Measurements from ENCODE around the gene MAPRE3.

Gene MAPRE3

GRCh38 chr2:26940001-26940400 is 30.4 kb upstream of the MAPRE3 start:
- no peak for DNase-seq (ENCODE audit: low read depth in 2 of 2)
- no peak overlapping the region for H3K4me3 ChIP-seq (replicated peaks in 1 of 2; ENCODE audit: low read depth in 2 of 2, low read length in 2 of 2)
- TF ChIP-seq CTCF (IDR thresholded peaks at IDR 0.05; ENCODE audit: low read depth, low read length), result no peak

DNA sequence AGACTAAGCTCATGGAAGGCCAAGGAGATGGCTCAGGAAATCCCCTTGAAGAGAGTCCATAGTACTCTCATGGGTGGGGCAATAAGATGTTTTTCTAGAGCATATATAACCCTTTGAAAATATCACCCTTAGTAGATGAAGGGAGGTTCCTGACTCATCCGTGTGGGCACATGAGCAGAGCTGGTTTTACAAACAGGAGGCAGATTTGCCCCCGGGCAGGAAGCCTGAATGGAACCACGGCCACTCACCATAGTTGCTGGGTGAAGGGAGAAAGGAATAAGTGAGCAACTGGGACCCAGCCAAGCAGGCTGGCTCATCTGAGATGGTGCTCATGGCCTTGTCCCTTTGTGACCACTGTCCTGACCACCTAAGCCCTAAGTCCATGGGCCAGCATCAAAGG is 29.0 kb upstream of the MAPRE3 start:
- no peak for DNase-seq (ENCODE audit: low read depth in 2 of 2)
- TF ChIP-seq CTCF (IDR thresholded peaks at IDR 0.05; ENCODE audit: low read depth, low read length), result no peak
- H3K4me3 ChIP-seq (replicated peaks in 1 of 2; ENCODE audit: low read depth in 2 of 2, low read length in 2 of 2), result no peak overlapping the region

DNA sequence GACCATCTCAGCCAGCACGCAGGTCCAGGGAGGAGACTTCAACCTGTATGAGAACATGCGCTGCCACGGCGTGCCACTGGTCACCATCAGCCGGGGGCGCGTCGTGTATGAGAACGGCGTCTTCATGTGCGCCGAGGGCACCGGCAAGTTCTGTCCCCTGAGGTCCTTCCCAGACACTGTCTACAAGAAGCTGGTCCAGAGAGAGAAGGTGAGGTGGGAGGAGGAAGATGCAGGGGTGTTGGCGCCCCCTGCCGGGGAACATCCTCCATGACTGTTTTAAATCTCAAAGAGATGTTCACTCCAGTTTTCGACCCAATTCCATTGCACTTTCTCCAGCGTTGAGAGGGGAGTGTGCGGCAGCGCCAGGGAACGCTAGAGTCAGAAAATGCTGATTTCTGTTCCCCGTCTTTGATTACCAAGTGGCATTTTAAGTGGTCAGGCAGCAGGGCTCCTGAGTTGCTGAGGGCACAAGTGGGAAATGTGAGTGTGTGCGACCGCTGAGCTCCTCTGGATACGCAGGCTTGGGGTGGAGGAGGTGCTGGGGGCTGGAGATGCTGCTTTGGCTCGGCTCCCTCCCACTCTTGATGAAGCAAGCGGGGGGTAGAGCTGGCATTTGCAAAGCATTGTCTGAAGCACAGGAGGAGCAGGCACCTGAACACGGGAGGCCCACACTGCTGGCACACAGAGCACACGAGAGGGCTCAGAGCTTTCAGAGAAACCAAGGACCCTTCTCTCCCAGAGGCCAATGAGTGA is 27.7 kb upstream of the MAPRE3 start:
- peak; percentile 83 for TF ChIP-seq CTCF (IDR thresholded peaks at IDR 0.05; ENCODE audit: low read depth, low read length)
- no peak overlapping the region for H3K4me3 ChIP-seq (replicated peaks in 1 of 2; ENCODE audit: low read depth in 2 of 2, low read length in 2 of 2)
- peak; percentile 66 to 67 for DNase-seq (ENCODE audit: low read depth in 2 of 2)

DNA sequence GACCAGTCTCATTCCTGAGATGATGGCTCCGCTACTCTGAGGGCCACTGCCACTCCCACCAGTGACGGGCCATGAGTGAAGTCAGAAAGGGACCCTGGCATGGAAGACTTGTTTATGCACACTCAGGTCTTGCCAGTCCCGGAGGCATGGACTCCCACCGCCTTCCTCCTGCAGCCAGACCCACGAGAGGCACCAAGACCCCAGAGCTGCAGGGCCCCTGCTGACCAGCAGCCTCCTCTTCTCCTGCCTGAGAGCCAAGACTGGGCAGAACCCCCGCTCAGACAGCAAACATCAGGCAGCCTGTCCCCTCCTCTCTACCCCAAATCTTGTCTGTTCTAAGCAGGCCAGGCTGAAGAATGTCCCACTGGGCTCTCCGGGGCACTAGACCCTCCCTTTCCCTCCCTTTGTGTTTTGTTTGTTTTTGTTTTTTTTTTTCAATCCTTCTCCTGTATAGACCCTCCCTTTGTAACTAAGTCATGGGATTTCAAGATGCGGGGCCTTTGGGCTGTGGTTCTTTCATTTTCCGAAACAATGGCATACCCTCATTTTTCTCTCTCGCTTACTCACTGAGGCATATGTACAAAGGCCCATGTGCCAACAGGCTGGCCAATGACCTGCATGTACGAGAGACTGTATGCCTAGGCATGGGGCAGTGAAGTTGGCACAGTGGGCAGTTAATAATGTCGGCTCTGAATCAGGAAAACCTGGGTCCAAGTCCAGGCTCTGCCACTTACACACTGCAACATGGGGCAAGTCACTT is 24.3 kb upstream of the MAPRE3 start:
- no peak for DNase-seq (ENCODE audit: low read depth in 2 of 2)
- H3K4me3 ChIP-seq (replicated peaks in 1 of 2; ENCODE audit: low read depth in 2 of 2, low read length in 2 of 2), result no peak overlapping the region
- TF ChIP-seq CTCF (IDR thresholded peaks at IDR 0.05; ENCODE audit: low read depth, low read length), result no peak

DNA sequence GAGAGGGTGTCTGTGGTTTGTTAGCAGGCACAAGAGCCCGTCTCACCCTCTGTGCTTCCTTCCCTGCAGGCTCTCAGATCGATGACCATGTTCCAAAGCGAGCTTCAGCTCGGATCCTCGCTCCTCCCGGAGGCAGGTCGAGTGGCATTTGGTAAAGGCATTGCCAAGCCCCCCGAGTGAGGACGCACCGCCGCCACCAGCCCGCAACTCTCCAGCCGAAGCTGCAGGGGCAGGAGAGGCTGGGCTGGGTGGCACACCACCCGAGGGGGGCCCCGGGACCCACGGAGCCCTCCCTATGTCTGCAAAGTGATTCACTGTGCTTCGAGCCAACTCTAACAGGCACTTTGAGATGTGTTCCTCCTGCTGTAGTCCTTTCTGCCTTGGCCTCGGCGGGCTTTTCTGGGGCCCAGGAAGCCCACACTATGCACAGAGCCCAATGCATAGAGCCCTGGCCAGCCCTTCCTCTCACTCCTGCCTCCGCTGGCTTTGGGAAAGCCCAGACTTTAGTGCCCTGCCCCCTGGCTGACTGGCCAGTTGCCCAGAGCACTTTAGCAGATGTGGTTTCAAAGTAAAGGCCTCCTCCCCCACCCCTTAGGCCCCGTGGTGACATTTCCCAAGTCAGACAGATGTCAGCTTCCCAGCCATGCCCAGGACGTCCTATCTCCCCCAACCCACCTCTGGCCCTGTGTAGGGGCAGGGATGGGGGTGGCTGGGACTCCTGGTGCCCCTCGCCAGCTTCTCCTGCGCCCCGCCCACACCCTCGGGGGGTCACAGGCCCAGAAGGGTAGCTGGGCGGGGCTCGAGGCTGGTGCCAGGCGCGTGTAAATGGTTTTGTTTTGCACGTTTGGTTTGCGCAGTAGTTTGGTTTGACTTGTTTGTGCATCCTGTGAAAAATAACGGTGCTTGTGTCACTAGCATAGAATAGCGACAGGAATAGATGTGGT is 23.3 kb upstream of the MAPRE3 start:
- DNase-seq (ENCODE audit: low read depth in 2 of 2), result peak; percentile 34 to 67
- no peak for TF ChIP-seq CTCF (IDR thresholded peaks at IDR 0.05; ENCODE audit: low read depth, low read length)
- H3K4me3 ChIP-seq (replicated peaks in 1 of 2; ENCODE audit: low read depth in 2 of 2, low read length in 2 of 2), result no peak overlapping the region

GRCh38 chr2:26948800-26949199 is 21.6 kb upstream of the MAPRE3 start:
- H3K4me3 ChIP-seq (replicated peaks in 1 of 2; ENCODE audit: low read depth in 2 of 2, low read length in 2 of 2), result no peak overlapping the region
- no peak for TF ChIP-seq CTCF (IDR thresholded peaks at IDR 0.05; ENCODE audit: low read depth, low read length)
- DNase-seq (ENCODE audit: low read depth in 2 of 2), result no peak
